Esophagus squamous epithelium (tissue), 5 donors: ENCODE data around the gene ANO2. TPM values are rescaled to one million over a fixed set of nuclear protein-coding genes. Genes with fewer than 3 reads are reported as not detected.

ENCODE experiments used
- DNase-seq: peaks from one replicate; lab custom pipeline; 2025; lab: John Stamatoyannopoulos, UW
- H3K27ac ChIP-seq, 4 donors: fragments of 200-600 bp; sonication (generic); one replicate each; pipeline ENCODE4 v1.5.1; 2016 to 2019; ENCODE audit warnings: mild to moderate bottlenecking in 1 of 4
- H3K27me3 ChIP-seq, 4 donors: fragments of 200-600 bp; sonication (generic); 1 replicate in 3 of 4; 2 replicates in 1 of 4; pipeline versions ENCODE4 v1.5.1 to v1.6.0; 2017 to 2021; ENCODE audit warnings: antibody characterized with exemption in 1 of 4
- H3K36me3 ChIP-seq, 3 donors: fragments of 200-600 bp; sonication (generic); one replicate each; pipeline ENCODE4 v1.5.1; 2016 to 2019
- H3K4me1 ChIP-seq, 3 donors: fragments of 200-600 bp; sonication (generic); one replicate each; pipeline ENCODE4 v1.5.1; 2017 to 2019
- H3K4me3 ChIP-seq, 4 donors: fragments of 200-600 bp; sonication (generic); 1 replicate in 3 of 4; 2 replicates in 1 of 4; pipeline ENCODE4 v1.5.1; 2016 to 2019; ENCODE audit warnings: mild to moderate bottlenecking in 2 of 4, moderate library complexity in 1 of 4
- H3K9me3 ChIP-seq, 3 donors: fragments of 200-600 bp; sonication (generic); one replicate each; pipeline ENCODE4 v1.5.1; 2016 to 2019
- CTCF ChIP-seq, 6 experiments: fragments of 450-650 bp in 4 of 6; fragments of 200-600 bp in 2 of 6; sonication (generic) in 2 of 6; IDR thresholded peaks; one replicate each; pipeline ENCODE4 v1.5.1; 2016 to 2019; ENCODE audit warnings: antibody characterized with exemption in 6 of 6, mild to moderate bottlenecking in 4 of 6, moderate library complexity in 4 of 6
- POLR2A ChIP-seq, 4 donors: fragments of 450-650 bp; IDR thresholded peaks; one replicate each; pipeline ENCODE4 v1.6.1; 2017; ENCODE audit warnings: antibody characterized with exemption in 4 of 4, mild to moderate bottlenecking in 4 of 4, moderate library complexity in 3 of 4
- WGBS, 2 donors: methylation state at CpG; one replicate each; pipeline ENCODE4 v1.1.5; 2018; 5-methylcytosine and 5-hydroxymethylcytosine counted together
- intact Hi-C: fragments of 100-400 bp; cut with DNase I; formaldehyde crosslinking; loops from one replicate; pipeline ENCODE4 v1.15.0; 2022
- total RNA-seq, 4 donors: library from RNA; depleted of rRNA; stranded (reverse); fragments of >200 nt; gene quantifications; one replicate each; pipeline ENCODE4 v1.1.0, GENCODE V29; 2016
- donor health status: DM: yes; HTN: yes; CAD: no.

ANO2 gene
- total RNA-seq, 4 donors from 2014 or later, result 0.49 to 11.8 (median 3.1) TPM

DNA sequence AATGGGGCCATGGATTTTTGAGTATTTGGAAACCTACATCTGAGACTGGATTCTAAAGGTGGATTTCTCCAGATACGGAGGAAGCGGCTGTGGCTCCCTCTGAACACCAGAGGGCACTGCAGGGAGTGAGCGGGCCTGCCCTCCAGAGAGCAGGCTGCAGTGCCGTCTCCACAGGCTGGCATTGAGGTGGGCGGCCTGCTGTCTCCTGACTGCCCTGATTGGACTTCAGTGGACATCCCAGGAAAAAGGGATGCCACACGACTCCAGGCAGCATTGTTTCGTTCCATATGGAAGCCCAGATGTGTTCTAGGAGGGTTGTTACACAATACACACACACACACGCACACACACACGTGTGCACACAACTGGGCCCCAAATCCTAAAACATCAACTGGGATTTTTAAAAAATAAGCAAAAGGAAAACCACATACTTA is 20.9 kb upstream of the ANO2 start:
- no peaks in the 10 kb centered on the region for H3K9me3 ChIP-seq
- no peak overlapping the region for H3K4me3 ChIP-seq
- WGBS, 2 donors, result 30 to 44% methylated on average over 8 to 9 of the region's 9 CpGs
- no peak for TF ChIP-seq POLR2A (IDR thresholded peaks at IDR 0.05)
- peak; percentile 40 to 81 (median 62) for TF ChIP-seq CTCF (IDR thresholded peaks at IDR 0.05)
- peaks cover 0 to 36% (median 0%) of the 10 kb centered on the region in 3 donors for H3K36me3 ChIP-seq
- no peak overlapping the region for H3K27ac ChIP-seq
- DNase-seq, result no peak
- H3K27me3 ChIP-seq, result peaks cover 0 to 10% (median 0%) of the 10 kb centered on the region in 4 donors
- peaks cover 0 to 15% (median 0%) of the 10 kb centered on the region in 3 donors for H3K4me1 ChIP-seq
- intact Hi-C loops, result no loop called here

DNA sequence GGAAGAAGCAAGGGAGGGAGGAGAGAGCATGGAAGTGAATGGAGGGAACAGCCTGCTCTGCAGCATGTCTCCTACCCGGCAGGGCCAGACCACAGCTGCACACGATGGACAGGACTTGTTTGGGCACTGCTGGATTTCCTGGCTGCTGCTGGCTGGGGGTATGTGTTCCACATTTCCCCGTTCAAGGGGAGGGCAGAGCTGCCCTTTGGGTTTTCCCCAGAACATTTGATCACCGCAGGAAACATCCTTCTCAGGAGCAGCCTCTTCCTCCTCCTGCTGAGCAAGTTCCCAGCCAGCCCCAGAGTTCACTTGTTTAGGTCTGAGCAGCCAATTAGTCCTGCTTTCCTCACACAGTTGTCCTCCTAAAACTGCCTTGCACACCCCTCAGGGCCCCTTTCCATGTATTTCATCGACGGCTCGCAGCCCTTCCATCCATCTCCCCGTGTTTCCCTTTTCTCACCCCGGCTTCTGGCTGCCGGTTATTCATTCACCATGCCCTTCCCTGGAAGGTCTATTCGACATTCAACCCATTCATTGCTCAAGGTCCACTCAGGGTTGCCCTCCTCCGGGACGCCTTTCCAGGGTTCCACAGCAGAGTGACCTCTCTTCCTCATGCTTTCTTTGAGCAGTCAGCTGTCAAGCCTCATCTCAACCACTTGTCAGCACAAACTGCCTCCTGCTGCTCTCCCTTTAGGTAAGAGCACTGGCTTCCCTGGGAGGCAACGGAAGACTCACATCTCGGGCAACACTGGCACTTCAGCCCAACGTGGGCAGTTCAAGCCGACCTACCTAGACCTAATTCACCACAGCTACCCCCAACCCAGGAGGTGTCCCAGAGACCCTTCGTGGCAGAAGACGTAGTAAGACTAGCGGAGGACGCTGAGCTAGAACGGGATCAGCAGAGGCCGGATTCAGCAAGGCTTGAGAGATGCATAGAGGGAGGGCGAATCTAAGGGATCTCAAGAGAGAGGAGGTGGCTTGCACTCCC is 20.1 kb upstream of the ANO2 start:
- intact Hi-C loops, result no loop called here
- Histone ChIP-seq H3K27ac (no peak overlapping the region), H3K36me3 (peaks cover 0 to 30% (median 0%) of the 10 kb centered on the region in 3 donors), H3K4me3 (no peak overlapping the region), H3K4me1 (peaks cover 0 to 15% (median 0%) of the 10 kb centered on the region in 3 donors), H3K9me3 (no peaks in the 10 kb centered on the region), H3K27me3 (peaks cover 0 to 10% (median 0%) of the 10 kb centered on the region in 4 donors)
- WGBS, 2 donors, result 70 to 73% methylated on average over 20 to 24 of the region's 24 CpGs
- TF ChIP-seq POLR2A (IDR thresholded peaks at IDR 0.05) (no peak), CTCF (IDR thresholded peaks at IDR 0.05) (no peak)
- DNase-seq, result no peak

- intact Hi-C loops, result no loop called here
- Histone ChIP-seq H3K9me3 (no peaks in the 10 kb centered on the region), H3K4me3 (no peak overlapping the region), H3K4me1 (peaks cover 0 to 15% (median 0%) of the 10 kb centered on the region in 3 donors), H3K36me3 (peaks cover 0 to 20% (median 0%) of the 10 kb centered on the region in 3 donors), H3K27me3 (peaks cover 0 to 10% (median 0%) of the 10 kb centered on the region in 4 donors), H3K27ac (no peak overlapping the region)
- TF ChIP-seq POLR2A (IDR thresholded peaks at IDR 0.05), result no peak
- no peak for TF ChIP-seq CTCF (IDR thresholded peaks at IDR 0.05)
- no peak for DNase-seq
- WGBS, 2 donors, result 69 to 70% methylated on average over 7 of the region's 7 CpGs
Measured at GRCh38 chr12:5963515-5963914, 18.5 kb upstream of the ANO2 start.

- intact Hi-C loops, result no loop called here
- DNase-seq, result no peak
Measured at GRCh38 chr12:5960783-5961182, 15.7 kb upstream of the ANO2 start.

More at GRCh38 chr12:5960783-5961182, 15.7 kb upstream of the ANO2 start:
- H3K4me3 ChIP-seq, result no peak overlapping the region
- peaks cover 0 to 8% (median 0%) of the 10 kb centered on the region in 3 donors for H3K36me3 ChIP-seq
- peaks cover 0 to 10% (median 0%) of the 10 kb centered on the region in 3 donors for H3K4me1 ChIP-seq
- no peak overlapping the region for H3K27ac ChIP-seq
- no peaks in the 10 kb centered on the region for H3K9me3 ChIP-seq
- 84 to 89% methylated on average over 4 of the region's 4 CpGs for WGBS, 2 donors
- peaks cover 0 to 7% (median 0%) of the 10 kb centered on the region in 4 donors for H3K27me3 ChIP-seq
- TF ChIP-seq POLR2A (IDR thresholded peaks at IDR 0.05) (no peak), CTCF (IDR thresholded peaks at IDR 0.05) (no peak)
